HT-29 (cell line): ENCODE results near the gene PRSS21. TPM values are rescaled to one million over a fixed set of nuclear protein-coding genes. Genes with fewer than 3 reads are reported as not detected.

ENCODE experiments used
- DNase-seq: peaks from one replicate; pipeline ENCODE4 v3.0.0-alpha.2; 2015; ENCODE audit warnings: low spot score
- total RNA-seq: library from RNA; depleted of rRNA; stranded (reverse); fragments of >200 nt; shearing (Covaris generic); gene quantifications from 2 replicates; pipeline ENCODE4 v1.2.3, GENCODE V29; 2014

Gene PRSS21
- total RNA-seq, 1 experiment from 2014 or later, result not detected

DNA sequence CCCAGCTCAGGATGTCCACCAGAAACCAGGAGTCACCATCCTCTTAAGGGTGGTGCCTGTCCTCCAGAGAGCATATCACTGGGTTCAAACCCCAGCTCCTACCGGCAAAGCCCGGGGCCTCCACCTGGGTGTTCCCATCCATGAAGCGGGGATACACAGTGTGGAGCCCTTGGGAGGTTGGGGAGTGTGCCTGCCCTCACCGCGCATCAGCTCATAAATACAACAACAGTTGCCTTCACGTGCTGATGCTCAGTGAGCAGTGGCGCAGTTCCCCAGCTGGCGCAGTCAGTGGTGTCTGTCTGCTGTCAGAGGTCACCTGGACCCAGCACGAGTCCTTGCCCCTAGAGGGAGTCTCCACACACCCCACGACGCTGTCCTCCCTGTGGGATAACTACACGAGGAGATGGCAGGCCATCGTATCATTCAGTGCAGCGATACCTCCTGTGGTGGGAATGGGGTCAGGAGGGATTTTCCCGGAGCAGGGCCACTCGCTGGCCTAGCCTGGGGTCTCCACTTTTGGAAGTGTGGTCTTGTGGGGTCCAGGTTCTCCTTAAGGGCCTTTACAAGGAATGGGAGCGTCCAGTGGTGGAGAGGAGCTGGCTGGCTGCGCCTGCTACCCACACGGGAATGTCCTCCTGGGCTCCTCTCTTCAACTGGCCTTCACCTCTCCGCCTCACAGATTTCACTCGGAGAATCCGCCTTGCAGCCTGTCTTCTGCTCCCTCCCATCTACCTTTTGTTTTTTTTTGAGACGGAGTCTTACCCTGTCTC is 37.7 kb upstream of the PRSS21 start:
- no peak for DNase-seq

DNA sequence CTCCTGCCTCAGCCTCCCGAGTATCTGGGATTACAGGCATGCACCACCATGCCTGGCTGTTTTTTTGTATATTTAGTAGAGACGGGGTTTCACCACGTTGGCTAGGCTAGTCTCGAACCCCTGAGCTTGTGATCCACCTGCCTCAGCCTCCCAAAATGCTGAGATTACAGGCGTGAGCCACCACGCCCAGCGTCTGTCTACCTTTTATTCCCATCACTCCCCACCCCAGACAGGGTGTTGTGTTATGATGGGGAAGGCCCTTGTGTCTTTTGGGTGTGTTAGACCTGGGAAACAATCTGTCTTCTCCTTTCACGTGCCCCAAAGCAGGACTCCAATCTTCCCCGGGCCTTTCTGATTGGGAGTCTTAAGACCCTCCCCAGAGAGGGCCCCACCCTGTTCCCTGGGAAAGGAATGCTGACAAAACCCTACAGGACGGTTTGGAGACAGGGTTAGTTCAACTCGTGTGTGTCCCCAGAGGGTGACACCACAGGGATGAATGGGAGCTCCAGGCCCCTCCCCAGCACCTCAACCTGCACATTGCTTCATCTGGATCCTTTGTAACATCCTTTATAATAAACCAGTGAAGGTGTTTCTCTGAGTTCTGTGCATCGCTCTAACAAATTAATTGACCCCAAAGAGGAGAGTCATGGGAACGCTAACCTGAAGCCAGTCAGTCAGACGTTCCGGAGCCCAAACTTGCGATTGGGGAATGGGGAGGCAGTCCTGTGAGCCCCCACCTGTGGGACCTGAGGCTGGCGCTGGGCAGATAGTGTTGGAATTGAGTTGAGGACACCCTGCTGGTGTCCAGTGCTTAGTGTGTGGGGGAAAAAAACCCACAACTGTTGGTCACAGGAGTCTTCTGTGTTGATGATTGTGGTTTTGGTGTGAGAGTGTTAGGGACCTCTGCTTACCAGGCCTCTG is 36.8 kb upstream of the PRSS21 start:
- DNase-seq, result no peak

DNA sequence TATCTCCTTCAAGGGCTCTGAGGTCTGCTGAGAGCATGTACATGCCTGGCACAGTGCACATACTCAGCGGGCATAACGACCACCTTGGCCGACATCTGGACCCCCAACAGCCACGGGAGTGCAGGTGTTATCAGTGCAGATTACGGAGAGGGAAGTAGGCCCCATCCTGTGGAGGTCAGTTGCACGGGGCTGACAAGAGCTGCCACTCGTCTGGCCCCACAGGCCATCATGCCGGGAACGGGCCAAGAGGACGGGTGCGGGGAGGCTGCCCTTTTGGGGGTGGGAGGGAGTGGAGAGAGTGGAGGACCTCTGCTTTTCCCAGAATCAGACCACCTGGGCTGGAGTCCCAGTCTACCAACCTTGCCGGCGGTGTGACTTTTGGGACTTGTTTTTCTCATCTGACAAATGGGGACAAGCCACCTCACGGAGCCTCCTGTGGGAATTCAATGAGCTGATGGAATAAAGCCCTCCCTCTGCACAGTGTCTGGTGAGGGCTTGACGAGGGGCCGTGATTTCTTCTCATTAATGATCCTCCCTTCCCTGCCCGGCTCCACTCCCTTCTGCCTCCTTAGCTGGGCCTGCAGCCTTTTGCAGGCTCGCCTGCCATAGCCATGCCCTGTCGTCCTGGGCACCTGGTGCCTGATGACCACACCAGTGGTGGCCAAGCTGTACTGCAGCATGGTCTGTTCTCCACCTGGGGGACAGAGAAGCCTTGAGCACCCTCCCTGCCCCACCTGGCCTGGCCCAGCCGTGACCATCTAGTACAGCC is 34.3 kb upstream of the PRSS21 start:
- peak; percentile 37 for DNase-seq

DNA sequence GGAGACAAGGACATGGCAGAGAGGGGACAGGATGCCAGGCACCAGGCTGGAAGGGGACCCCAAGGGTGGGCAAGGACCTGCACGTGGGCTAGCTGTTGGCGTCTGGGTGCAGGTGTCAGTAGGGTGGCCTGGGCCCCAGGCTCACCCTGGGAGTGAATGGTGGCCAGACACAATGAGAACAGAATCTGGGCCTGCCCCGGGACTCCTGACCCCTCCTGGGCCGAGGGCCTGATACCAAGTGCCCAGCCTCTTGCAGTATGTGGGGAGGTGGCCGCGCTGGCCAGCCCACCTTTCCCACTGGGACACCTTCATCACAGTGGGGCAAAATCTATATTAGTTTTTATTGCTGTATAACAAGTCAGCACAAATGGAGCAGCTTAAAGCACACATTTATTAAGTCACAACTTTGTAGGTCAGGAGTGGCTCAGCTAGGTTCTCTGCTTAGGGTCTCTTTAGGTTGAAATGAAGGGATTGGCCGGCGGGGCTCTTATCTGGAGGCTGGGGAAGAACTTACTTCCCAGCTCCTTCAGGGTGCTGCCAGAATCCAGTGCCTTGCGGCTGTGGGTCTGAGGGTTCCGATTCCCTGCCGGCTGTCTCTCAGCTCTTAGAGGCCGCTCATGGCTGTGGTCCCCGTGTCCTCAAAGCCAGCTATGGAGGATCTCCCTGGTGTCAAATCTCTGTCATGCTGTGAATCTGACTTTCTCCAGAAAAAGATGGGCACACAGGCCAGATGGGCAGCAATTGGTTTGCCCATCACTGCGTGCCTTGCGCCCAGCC is 33.3 kb upstream of the PRSS21 start:
- no peak for DNase-seq

DNA sequence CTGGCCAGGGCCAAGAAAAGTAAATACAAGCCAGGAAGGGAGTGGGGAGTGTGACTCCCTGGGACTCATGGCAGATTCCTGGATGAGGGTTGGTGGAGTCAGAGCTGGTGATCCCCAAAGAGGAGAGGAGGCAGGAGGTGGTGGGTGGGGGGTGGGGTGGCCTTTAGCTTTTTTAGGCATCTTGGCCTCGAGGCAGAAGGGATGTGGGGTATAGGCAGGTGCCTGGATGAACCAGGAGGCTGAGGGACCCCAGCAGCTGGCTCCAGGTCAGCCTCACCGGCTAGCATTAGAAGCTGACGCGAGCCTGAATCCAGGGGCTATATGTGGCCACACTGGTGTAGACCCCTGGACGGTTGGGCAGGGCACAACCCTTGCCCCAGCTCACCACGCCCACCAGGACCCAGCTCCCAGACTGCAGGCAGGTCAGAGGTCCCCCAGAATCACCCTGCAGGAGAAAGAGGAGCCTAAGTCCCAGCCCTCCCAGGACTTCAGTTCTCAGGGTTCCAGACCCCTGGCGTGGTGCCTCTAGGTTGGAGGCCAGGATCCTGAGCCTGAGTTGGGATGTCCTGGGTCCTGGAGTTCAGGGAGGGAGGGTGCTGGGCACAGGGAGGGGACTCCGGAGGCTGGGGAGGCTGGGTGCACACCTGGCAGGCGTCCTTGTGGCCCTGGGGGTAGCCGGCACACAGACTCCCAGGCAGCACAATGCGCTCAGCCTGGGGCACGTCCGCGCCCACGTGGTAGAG is 32.5 kb upstream of the PRSS21 start:
- DNase-seq, result no peak

DNA sequence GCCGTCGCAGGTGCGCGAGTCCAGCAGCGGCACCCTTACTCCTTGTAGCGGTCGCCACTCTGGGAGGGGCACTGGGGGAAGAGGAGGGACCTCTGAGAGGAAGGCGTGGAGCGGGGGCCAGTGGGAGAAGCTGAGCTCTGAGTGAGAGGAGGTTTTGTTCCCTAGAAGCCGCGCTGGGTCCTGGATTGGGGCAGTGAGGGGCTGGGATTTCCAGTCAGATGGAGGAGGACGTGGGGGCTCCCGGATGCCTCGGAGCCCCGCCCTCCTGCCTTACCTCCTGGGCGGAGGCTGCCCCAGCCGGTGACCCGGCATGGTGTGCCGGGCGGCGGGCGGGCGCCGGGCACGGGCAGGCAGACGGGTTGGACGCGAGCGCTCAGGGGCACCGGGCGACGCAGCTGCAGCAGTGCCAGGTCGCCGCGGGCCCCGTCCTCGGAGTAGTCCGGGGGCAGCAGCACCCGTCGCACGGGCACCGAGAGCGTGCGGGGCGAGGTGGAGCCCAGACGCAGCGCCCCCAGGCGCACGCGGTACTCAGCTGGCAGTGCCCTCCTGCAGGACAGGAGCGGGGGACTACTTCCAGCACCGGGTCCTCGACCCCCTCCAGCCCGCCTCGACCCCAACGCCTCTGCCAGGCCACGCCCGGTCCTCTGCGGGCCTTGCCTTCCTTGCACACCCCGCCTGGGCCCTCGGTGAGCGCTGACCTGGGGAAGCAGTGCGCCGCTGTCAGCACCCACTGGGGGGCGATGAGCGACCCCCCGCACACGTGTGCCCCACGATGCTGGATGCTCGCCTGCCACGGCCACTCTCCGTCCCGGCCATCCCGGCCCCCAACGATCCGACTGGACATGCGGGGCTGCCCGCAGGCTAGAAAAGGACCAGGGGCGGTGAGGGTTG is 31.7 kb upstream of the PRSS21 start:
- DNase-seq, result no peak

DNA sequence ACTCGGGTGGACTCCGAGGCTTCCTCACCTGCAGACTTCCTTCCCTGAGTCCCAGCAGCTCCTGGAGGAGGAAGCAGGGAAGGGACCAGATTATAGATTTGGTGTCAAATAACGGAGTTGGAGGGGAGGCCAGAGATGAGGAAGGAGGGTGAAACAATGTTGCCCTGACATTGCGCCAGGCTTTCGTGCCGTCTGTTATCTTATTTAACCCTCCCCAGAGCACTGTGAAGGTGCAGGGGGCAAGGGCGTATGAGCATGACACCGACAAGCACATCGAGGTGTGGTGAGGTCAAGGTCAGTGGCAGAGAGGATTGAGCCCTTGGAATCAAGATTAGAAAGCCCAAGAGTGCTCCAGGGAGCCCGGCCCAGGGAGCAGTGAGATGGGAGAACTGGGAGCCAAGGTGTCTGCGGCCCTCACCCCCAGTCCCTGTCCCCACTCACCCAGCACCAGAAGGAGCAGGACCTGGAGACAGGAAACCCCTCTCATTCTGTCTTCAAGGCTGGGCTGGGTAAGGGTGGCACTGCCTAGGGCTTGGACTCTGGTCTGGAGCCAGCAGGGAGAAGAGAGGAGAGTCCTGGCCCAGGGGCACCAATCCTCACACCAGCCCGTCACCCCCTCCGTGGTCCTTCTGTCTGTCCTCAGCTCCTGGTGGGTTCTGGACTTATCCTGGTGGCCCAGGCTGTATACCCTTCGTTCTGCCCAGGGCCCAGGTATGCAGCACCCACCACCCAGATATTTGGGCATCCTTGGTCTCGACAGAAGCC is 30.8 kb upstream of the PRSS21 start:
- DNase-seq, result no peak

DNA sequence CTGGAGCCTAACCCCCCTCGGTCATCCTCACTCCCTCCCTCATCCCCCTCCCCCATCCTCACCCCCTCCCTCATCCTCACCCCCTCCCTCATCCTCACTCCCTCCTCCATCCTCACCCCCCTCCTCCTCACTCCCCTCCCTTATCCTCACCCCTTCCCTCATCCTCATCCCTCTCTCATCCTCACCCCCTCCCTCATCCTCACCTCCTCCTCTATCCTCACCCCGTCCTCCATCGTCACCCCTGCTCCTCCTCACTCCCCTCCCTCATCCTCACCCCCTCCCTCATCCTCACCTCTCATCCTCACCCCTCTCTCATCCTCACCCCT is 30.2 kb upstream of the PRSS21 start:
- DNase-seq, result no peak

DNA sequence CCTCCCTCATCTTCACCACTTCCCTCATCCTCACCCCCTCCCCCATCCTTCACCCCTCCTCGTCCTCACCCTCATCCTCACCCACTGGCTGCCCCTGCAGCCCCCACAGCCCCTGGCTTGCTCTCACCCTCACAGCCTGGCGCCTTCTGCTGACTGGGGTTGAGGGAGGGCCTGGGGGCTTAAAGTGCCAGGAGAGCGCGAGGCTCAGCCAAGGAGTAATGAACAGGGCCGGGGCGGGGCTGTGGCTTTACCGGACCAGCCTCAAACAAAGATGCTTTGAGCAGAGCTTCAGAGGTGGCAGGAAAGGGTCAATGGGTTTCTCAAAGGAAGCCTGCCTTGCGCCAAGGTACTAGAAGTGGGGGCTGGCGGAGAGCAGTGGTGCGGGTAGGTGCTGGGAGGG is 29.6 kb upstream of the PRSS21 start, which contains the start of gene PRSS33:
Gene PRSS33, minus strand, starts transcription at position 155 of the 400 bp plus-strand sequence. CDS start 1,013 bp downstream, outside the sequence.
- no peak for DNase-seq

DNA sequence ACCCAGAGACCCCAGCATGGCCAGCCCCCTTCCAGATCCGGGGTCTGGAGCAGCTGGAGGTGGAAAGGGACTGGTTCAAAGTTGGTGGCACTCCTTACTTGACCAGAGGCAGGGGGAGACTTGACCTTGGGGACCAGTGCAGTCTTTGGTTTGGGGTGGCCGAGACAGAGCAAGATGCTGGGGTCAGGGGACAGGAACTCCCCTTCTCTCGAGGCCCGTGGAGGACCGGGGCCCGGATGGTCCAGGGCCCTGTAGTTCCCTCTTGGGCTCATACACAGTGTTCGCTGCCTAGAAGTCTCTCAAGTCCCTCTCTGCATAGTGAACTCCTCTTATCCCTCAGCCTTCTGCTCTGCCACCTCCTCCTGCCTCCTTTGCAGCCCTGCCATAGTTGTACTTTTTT is 29.1 kb upstream of the PRSS21 start:
- DNase-seq, result no peak

DNA sequence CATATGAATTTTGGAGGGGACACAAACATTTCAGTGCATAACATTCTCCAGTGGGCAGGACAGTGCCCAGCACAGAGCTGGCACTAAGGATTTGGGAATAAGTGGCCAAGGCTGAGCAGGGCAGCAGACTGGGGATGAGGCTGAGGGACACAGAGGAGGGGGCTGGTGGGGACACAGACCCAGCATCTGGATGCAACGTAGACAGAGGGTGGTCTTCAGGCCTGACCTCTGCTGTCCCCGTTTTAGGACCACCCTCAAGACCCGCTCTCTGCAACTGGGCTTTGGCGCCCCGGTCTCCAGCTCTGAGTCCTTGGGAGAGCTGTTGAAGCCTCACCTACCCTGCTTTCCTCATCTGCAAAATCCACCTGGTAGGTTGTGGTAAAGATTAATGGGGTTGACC is 26.4 kb upstream of the PRSS21 start:
- no peak for DNase-seq

DNA sequence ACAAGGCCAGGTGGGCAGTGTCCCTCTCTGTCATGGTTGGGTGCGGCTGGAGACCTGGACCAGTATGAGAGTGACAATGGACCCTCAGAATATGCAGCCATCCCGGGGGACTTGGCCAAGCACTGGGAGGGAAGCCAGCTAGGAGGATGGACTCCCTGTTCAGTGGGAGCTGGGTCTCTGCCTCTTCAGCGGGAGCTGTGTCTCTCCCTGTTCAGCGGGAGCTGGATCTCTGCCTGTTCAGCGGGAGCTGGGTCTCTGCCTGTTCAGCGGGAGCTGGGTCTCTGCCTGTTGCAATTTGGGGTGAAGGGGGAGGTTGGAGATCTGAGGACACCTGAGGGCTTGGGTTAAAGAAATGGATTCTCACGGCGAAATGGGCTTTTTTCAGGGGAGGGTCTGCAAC is 25.9 kb upstream of the PRSS21 start:
- DNase-seq, result no peak

DNA sequence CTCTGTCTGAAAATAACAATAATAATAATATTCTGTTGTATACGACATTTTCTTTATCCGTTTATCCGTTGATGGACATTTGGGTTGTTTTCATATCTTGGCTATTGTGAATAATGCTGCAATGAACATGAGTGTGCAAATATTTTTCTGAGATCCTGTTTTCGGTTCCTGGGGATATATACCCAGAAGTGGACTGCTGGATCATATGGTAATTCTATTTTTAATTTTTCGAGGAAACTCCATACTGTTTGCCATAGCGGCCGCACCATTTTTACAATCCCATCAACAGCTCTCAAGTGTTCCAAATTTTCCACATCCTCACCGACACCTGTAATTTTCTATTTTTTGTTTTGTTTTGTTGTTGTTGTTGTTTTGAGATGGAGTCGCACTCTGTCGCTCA is 24.1 kb upstream of the PRSS21 start:
- no peak for DNase-seq

DNA sequence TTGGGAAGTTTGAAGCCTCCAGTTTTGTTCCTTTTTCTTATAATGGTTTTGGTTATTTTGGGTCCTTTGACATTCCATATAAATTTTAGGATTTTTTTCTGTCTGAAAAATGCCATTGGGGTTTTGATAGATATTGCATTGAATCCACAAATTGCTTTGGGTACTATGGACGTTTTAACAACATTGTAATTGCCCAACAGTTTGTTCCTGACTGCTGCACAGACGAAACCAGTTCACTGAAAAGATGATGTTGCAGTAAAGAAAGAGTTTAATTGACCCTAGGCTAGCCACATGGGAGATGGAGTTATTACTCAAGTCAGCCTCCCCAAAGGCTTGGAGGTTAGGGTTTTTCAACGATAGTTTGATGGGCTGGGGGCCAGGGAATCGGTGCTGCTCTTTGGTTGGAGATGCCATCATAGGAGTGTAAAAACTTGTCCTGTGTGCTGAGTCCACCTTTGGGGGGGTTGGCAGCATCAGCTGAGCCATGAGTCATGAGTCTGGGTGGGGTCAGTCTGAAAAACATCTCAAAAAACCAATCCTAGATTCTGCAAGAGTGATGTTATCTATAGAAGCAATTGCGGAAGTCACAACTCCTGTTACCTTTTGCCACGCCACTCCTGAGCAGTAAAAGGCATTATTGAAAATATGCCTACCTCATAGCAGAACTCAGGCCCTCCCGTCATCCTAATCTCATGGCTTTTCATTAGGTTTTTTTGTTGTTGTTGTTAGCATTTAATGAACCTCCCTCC is 21.5 kb upstream of the PRSS21 start:
- no peak for DNase-seq

DNA sequence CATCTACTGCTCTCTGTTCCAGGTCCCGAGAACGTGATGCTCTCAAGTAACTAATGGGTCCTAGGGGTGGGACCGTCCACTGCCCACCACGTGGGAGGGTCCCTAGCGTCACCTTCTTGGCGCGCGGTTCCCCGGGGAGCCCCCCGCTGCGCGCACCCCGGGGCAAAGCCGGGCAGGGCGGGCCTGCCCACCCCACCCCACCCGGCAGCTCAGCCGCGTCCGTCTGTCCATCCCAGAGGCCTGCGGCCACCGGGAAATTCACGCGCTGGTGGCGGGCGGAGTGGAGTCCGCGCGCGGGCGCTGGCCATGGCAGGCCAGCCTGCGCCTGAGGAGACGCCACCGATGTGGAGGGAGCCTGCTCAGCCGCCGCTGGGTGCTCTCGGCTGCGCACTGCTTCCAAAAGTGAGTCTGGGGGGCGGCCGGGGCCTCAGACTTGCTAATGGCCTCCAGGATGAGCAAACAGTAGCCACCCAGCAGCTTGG is 18.3 kb upstream of the PRSS21 start:
- no peak for DNase-seq

DNA sequence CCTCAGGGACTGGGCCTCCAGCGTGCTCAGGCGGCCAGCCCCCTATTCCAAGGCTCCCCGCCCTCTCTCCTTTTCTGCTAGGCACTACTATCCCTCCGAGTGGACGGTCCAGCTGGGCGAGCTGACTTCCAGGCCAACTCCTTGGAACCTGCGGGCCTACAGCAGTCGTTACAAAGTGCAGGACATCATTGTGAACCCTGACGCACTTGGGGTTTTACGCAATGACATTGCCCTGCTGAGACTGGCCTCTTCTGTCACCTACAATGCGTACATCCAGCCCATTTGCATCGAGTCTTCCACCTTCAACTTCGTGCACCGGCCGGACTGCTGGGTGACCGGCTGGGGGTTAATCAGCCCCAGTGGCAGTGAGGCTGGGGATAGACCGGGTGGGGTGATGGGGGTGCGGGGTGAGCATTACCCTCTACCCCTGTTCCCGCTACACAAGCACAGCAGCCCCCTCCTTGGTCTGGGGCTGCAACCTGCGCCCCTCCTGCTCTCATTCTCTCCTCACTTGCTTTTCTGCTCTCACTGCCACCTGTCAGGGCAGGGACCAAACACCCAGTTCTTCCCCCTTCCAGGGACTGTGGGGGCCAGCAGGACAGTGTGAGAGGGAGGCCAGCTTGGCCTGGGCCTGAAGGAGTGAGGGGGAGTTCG is 17.7 kb upstream of the PRSS21 start:
- no peak for DNase-seq

DNA sequence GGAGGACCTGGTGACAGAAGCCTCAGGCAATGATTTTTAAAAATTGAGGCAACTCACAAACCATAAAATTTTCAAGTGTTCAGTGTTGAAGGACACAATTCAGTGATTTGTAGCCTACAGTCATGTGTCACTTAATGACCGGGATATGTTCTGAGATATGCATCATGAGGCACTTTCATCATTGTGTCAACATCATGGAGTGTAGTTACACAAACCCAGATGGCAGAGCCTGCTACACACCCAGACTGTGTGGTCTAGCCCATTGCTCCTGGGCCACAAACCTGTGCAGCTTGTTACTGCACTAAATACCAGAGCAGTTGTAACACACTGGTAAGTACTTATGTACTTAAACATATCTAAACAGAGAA is 17.2 kb upstream of the PRSS21 start:
- peak; percentile 36 for DNase-seq
